Measurements from ENCODE around the gene GABBR2.

DNA sequence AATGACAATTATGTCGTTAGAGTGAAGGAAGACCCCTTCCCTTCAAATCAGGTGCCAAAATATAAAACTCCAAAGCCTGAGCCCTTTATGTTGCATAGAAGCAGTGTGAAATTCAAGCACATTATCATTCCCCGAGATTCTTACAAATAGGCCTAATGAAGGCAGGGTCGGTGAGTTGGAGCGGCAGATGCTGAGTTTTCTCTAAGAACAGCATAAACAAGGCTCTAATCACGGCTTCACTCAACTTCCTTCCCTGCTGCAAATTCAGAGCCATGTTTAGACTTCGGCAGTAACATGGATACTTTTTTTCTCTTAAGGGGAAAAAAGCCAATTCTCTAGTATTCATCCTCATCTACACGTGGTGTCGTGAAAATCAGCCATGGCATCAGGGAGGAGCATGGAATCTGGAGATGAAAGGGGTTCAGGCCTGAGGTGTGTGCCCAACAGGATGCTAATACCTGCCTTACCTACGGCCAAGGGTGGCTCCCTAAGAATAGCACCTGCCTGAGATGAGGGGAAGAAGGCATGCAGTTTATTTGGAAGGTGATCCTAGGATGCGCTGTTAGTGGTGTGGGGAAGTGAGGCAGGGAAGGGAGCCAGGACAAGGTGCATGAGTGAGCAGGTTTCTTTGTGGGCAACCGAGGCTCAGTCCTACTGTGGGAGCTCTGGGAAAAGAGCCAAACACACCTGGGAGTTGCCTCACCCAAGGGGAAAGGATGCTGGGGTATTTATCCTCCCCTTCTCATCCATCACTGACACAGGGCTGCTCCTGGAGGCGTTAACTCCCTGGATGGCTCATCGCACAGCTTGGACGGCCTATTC, 306.5 kb downstream of the GABBR2 start:
- TF ChIP-seq, protein P1, sequence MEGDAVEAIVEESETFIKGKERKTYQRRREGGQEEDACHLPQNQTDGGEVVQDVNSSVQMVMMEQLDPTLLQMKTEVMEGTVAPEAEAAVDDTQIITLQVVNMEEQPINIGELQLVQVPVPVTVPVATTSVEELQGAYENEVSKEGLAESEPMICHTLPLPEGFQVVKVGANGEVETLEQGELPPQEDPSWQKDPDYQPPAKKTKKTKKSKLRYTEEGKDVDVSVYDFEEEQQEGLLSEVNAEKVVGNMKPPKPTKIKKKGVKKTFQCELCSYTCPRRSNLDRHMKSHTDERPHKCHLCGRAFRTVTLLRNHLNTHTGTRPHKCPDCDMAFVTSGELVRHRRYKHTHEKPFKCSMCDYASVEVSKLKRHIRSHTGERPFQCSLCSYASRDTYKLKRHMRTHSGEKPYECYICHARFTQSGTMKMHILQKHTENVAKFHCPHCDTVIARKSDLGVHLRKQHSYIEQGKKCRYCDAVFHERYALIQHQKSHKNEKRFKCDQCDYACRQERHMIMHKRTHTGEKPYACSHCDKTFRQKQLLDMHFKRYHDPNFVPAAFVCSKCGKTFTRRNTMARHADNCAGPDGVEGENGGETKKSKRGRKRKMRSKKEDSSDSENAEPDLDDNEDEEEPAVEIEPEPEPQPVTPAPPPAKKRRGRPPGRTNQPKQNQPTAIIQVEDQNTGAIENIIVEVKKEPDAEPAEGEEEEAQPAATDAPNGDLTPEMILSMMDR (IDR thresholded peaks at IDR 0.05): no peak
- TF ChIP-seq POLR2A (IDR thresholded peaks at IDR 0.05): no peak
